Naive thymus-derived CD4-positive, alpha-beta T cell (primary cell): ENCODE data around the gene PMM1. TPM values are rescaled to one million over a fixed set of nuclear protein-coding genes. Genes with fewer than 3 reads are reported as not detected.

Experiments
- ATAC-seq: fragments of 150-1000 bp; cut with Tn5 transposase; 2 replicates; pipeline ENCODE4 v1.10.0; 2021; ENCODE audit warnings: mild to moderate bottlenecking, moderate library complexity
- CTCF ChIA-PET: fragments of 350-600 bp; sonication (Branson Sonifier 250); formaldehyde crosslinking; loops from one replicate; lab custom pipeline; 2021; ENCODE audit warnings: antibody characterized with exemption; lab: Charles Lee
- POLR2A ChIA-PET: fragments of 350-600 bp; sonication (Branson Sonifier 250); formaldehyde crosslinking; loops from one replicate; lab custom pipeline; 2021; ENCODE audit warnings: antibody characterized with exemption, inconsistent platforms; lab: Charles Lee
- DNase-seq, 9 donors: peaks; one replicate each; pipeline versions ENCODE4 v3.0.0 to v3.0.0-alpha.2; 2020 to 2022; ENCODE audit warnings: mixed read lengths in 1 of 9
- H3K27ac ChIP-seq: one replicate; pipeline ENCODE4 v1.7.0; 2013; ENCODE audit warnings: mild to moderate bottlenecking, low read depth, low read length, moderate library complexity
- H3K27me3 ChIP-seq, 2 donors: one replicate each; pipeline ENCODE4 v1.7.0; 2013; ENCODE audit warnings: low read length in 2 of 2, mild to moderate bottlenecking in 2 of 2, moderate library complexity in 2 of 2; ENCODE audit not compliant: control insufficient read depth in 2 of 2, insufficient read depth in 2 of 2
- H3K36me3 ChIP-seq, 3 experiments: 1 replicate in 2 of 3; 2 replicates in 1 of 3; pipeline ENCODE4 v1.7.0; 2013; ENCODE audit warnings: low read length in 3 of 3, mild to moderate bottlenecking in 3 of 3, moderate library complexity in 1 of 3; ENCODE audit not compliant: insufficient read depth in 3 of 3, control insufficient read depth in 2 of 3
- H3K4me1 ChIP-seq, 2 donors: one replicate each; pipeline ENCODE4 v1.7.0; 2013; ENCODE audit warnings: low read length in 2 of 2, mild to moderate bottlenecking in 2 of 2, moderate library complexity in 1 of 2; ENCODE audit not compliant: control insufficient read depth in 2 of 2, insufficient read depth in 2 of 2
- H3K4me3 ChIP-seq: 2 replicates; pipeline ENCODE4 v1.7.0; 2013; ENCODE audit warnings: mild to moderate bottlenecking, low read length
- H3K9me3 ChIP-seq, 3 experiments: 1 replicate in 2 of 3; 2 replicates in 1 of 3; pipeline ENCODE4 v1.7.0; 2013; ENCODE audit warnings: low read length in 3 of 3; ENCODE audit not compliant: control insufficient read depth in 2 of 3
- H3K27ac Mint-ChIP-seq, 9 donors: one replicate each; pipeline ENCODE4 v1.8.0; 2020 to 2022; ENCODE audit warnings: mixed read lengths in 9 of 9, mild to moderate bottlenecking in 8 of 9, moderate library complexity in 5 of 9, inconsistent platforms in 2 of 9
- H3K27me3 Mint-ChIP-seq, 5 donors: one replicate each; pipeline ENCODE4 v1.8.0; 2021 to 2022; ENCODE audit warnings: mixed read lengths in 5 of 5, mild to moderate bottlenecking in 1 of 5
- H3K36me3 Mint-ChIP-seq, 5 donors: one replicate each; pipeline ENCODE4 v1.8.0; 2020 to 2022; ENCODE audit warnings: mixed read lengths in 5 of 5, mild to moderate bottlenecking in 3 of 5, inconsistent platforms in 1 of 5
- H3K4me1 Mint-ChIP-seq, 7 donors: one replicate each; pipeline ENCODE4 v1.8.0; 2020 to 2022; ENCODE audit warnings: mixed read lengths in 7 of 7, mild to moderate bottlenecking in 3 of 7, inconsistent platforms in 1 of 7
- H3K4me3 Mint-ChIP-seq, 10 donors: one replicate each; pipeline ENCODE4 v1.8.0; 2020 to 2022; ENCODE audit warnings: mild to moderate bottlenecking in 10 of 10, mixed read lengths in 10 of 10, moderate library complexity in 6 of 10, inconsistent platforms in 2 of 10
- H3K9me3 Mint-ChIP-seq, 11 donors: one replicate each; pipeline ENCODE4 v1.8.0; 2020 to 2022; ENCODE audit warnings: mixed read lengths in 11 of 11, mild to moderate bottlenecking in 4 of 11, inconsistent platforms in 1 of 11, moderate library complexity in 1 of 11
- intact Hi-C, 2 donors: fragments of 100-400 bp; cut with micrococcal nuclease; formaldehyde crosslinking; loops; one replicate each; pipeline ENCODE4 v1.15.1; 2023
- polyA plus RNA-seq, 2 donors: library from polyadenylated mRNA; unstranded; fragments of 300-500 nt; fragmentation: Illumina TruSeq; gene quantifications; one replicate each; pipeline ENCODE4 v1.2.3, GENCODE V29; 2021
- total RNA-seq, 6 experiments: library from RNA in 5 of 6; stranded (reverse) in 5 of 6; gene quantifications; 1 replicate in 5 of 6; 2 replicates in 1 of 6; pipeline ENCODE4 v1.2.3 and lab custom pipeline; 2021 to 2026

PMM1 gene
- total and polyA plus RNA-seq, 7 experiments from 2014 or later: 22.5 to 42.8 (median 30.0) TPM

DNA sequence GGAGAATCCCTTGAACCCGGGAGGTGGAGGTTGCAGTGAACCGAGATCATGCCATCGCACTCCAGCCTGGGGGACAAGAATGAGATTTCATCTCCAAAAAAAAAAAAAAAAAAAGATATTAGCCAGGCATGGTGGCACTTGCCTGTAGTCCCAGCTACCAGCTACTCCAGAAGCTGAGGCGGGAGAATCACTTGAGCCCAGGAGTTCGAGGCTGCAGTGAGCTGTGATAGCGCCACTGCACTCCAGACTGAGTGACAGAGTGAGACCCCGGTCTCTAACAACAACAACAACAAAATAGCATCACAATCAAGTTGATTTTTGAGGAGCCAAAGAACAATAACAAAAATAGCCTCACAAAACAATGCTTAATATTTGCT, 2.3 kb downstream of the PMM1 start:
- H3K27ac Mint-ChIP-seq: peak overlapping the region in 2 of 9 donors; percentile 14 to 23

GRCh38 chr22:41585898-41586297, 3.7 kb downstream of the PMM1 start:
- intact Hi-C loops: no loop called here
- H3K36me3 ChIP-seq: peaks cover 0 to 40% (median 3%) of the 10 kb centered on the region in 3 experiments
- H3K27ac ChIP-seq: no peak overlapping the region
- no peak overlapping the region for H3K4me3 ChIP-seq
- peaks cover 9 to 11% of the 10 kb centered on the region in 2 donors for H3K4me1 ChIP-seq
- Mint-ChIP-seq H3K36me3 (peaks cover 0 to 19% (median 4%) of the 10 kb centered on the region in 5 donors), H3K27ac (peak overlapping the region in 5 of 9 donors; percentile 37 to 62 (median 49)), H3K4me1 (peaks cover 5 to 27% (median 22%) of the 10 kb centered on the region in 7 donors), H3K27me3 (no peaks in the 10 kb centered on the region), H3K4me3 (no peak overlapping the region), H3K9me3 (no peaks in the 10 kb centered on the region)
- H3K27me3 ChIP-seq: no peaks in the 10 kb centered on the region
- ChIA-PET CTCF (no interaction called here), POLR2A (no interaction called here)
- DNase-seq (no peak), ATAC-seq (no peak)
- H3K9me3 ChIP-seq: no peaks in the 10 kb centered on the region

More for the DNA sequence above, 2.3 kb downstream of the PMM1 start:
- Histone ChIP-seq H3K9me3 (no peaks in the 10 kb centered on the region), H3K27ac (no peak overlapping the region), H3K36me3 (peaks cover 0 to 29% (median 3%) of the 10 kb centered on the region in 3 experiments), H3K27me3 (no peaks in the 10 kb centered on the region), H3K4me3 (no peak overlapping the region), H3K4me1 (peaks cover 9 to 11% of the 10 kb centered on the region in 2 donors)
- H3K27me3 Mint-ChIP-seq: no peaks in the 10 kb centered on the region
- H3K4me3 Mint-ChIP-seq: peak overlapping the region in 5 of 10 donors; percentile 21 to 76 (median 27)
- peaks cover 0 to 17% (median 4%) of the 10 kb centered on the region in 5 donors for H3K36me3 Mint-ChIP-seq
- no peaks in the 10 kb centered on the region for H3K9me3 Mint-ChIP-seq
- CTCF ChIA-PET: interaction anchor here (0.5 kb wide), 1 partner anchor 39 kb away, joined by 3 read pairs; no protein-coding TSS in a partner anchor
- intact Hi-C loops: no loop called here
- DNase-seq (no peak), ATAC-seq (no peak)
- POLR2A ChIA-PET: interaction anchor here (0.7 kb wide), 1 partner anchor 672 kb away, joined by 3 read pairs; no protein-coding TSS in a partner anchor
- peaks cover 5 to 28% (median 22%) of the 10 kb centered on the region in 7 donors for H3K4me1 Mint-ChIP-seq

DNA sequence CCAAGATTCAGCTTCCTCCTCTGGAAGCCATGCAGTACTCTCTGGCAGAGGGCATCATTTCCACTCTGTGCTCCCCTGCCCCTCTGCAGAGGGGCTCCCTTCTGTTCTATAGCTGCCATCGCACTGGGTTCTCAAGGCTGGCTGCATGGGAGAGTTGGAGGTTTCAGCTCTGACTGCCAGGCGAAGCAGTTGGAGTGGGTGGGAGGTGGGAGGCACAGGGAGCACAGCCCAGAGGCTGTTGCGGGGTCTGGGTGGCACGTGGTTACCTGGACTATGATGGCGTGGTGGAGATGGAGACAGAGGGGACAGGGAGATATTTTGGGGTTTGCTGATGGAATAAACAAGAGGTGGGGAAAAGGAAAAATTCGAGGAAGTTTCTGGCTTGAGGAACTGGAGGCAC, 4.8 kb downstream of the PMM1 start:
- intact Hi-C loops: loop anchor here in 1 of 2 donors (1.0 kb wide), 1 partner anchor 59 kb away; no protein-coding TSS in a partner anchor
- CTCF ChIA-PET: no interaction called here

GRCh38 chr22:41582694-41583093, 6.9 kb downstream of the PMM1 start:
- ATAC-seq: no peak
- DNase-seq: no peak
- Mint-ChIP-seq H3K36me3 (peaks cover 0 to 28% (median 4%) of the 10 kb centered on the region in 5 donors), H3K4me3 (no peak overlapping the region), H3K9me3 (no peaks in the 10 kb centered on the region), H3K27me3 (no peaks in the 10 kb centered on the region), H3K4me1 (peaks cover under 1 to 12% (median 6%) of the 10 kb centered on the region in 7 donors), H3K27ac (peak overlapping the region in 2 of 9 donors; percentile 32 to 75)
- Histone ChIP-seq H3K9me3 (no peaks in the 10 kb centered on the region), H3K4me1 (no peaks in the 10 kb centered on the region), H3K27ac (no peak overlapping the region), H3K27me3 (no peaks in the 10 kb centered on the region), H3K36me3 (peaks cover 0 to 70% (median 3%) of the 10 kb centered on the region in 3 experiments), H3K4me3 (no peak overlapping the region)
- CTCF ChIA-PET: no interaction called here
- POLR2A ChIA-PET: no interaction called here
- intact Hi-C loops: no loop called here

More for the DNA sequence above, 4.8 kb downstream of the PMM1 start:
- POLR2A ChIA-PET: no interaction called here
- Histone ChIP-seq H3K4me3 (no peak overlapping the region), H3K4me1 (peaks cover 8 to 9% of the 10 kb centered on the region in 2 donors), H3K9me3 (no peaks in the 10 kb centered on the region), H3K27ac (no peak overlapping the region), H3K27me3 (no peaks in the 10 kb centered on the region), H3K36me3 (peaks cover 0 to 48% (median 3%) of the 10 kb centered on the region in 3 experiments)
- Mint-ChIP-seq H3K9me3 (no peaks in the 10 kb centered on the region), H3K36me3 (peaks cover 0 to 24% (median 4%) of the 10 kb centered on the region in 5 donors), H3K4me3 (no peak overlapping the region), H3K27me3 (no peaks in the 10 kb centered on the region), H3K27ac (peak overlapping the region in 2 of 9 donors; percentile 8 to 14), H3K4me1 (peaks cover 5 to 28% (median 20%) of the 10 kb centered on the region in 7 donors)
- ATAC-seq (no peak), DNase-seq (no peak)

GRCh38 chr22:41579997-41580355, 9.7 kb downstream of the PMM1 start:
- H3K27me3 Mint-ChIP-seq: no peaks in the 10 kb centered on the region
- no peaks in the 10 kb centered on the region for H3K9me3 Mint-ChIP-seq
- no peak overlapping the region for H3K4me3 ChIP-seq
- H3K4me1 ChIP-seq: no peaks in the 10 kb centered on the region
- ATAC-seq: no peak
- H3K36me3 Mint-ChIP-seq: peaks cover 0 to 38% (median 4%) of the 10 kb centered on the region in 5 donors
- POLR2A ChIA-PET: interaction anchor here (0.7 kb wide), 1 partner anchor 17 kb away, joined by 3 read pairs; no protein-coding TSS in a partner anchor
- H3K36me3 ChIP-seq: peaks cover 0 to 93% (median 2%) of the 10 kb centered on the region in 3 experiments
- no peaks in the 10 kb centered on the region for H3K27me3 ChIP-seq
- CTCF ChIA-PET: interaction anchor here (1.4 kb wide), 1 partner anchor 176 kb away, joined by 3 read pairs; no protein-coding TSS in a partner anchor
- H3K9me3 ChIP-seq: no peaks in the 10 kb centered on the region
- H3K4me1 Mint-ChIP-seq: peaks cover 0 to 5% (median 0%) of the 10 kb centered on the region in 7 donors
- H3K27ac ChIP-seq: no peak overlapping the region
- no peak for DNase-seq
- H3K4me3 Mint-ChIP-seq: no peak overlapping the region
- intact Hi-C loops: no loop called here
- H3K27ac Mint-ChIP-seq: no peak overlapping the region

- Mint-ChIP-seq H3K4me3 (no peak overlapping the region), H3K36me3 (peaks cover 0 to 33% (median 4%) of the 10 kb centered on the region in 5 donors), H3K27ac (no peak overlapping the region), H3K4me1 (peaks cover 0 to 5% (median 0%) of the 10 kb centered on the region in 7 donors), H3K9me3 (no peaks in the 10 kb centered on the region), H3K27me3 (no peaks in the 10 kb centered on the region)
- Histone ChIP-seq H3K27ac (no peak overlapping the region), H3K36me3 (peaks cover 0 to 88% (median 0%) of the 10 kb centered on the region in 3 experiments), H3K4me3 (no peak overlapping the region), H3K4me1 (no peaks in the 10 kb centered on the region), H3K27me3 (no peaks in the 10 kb centered on the region), H3K9me3 (no peaks in the 10 kb centered on the region)
- POLR2A ChIA-PET: interaction anchor here (0.6 to 0.7 kb wide), 2 partner anchors 18 to 116 kb away, joined by 3 to 7 read pairs; no protein-coding TSS in a partner anchor
- DNase-seq: no peak
- intact Hi-C loops: no loop called here
- CTCF ChIA-PET: interaction anchor here (1.4 kb wide), 1 partner anchor 176 kb away, joined by 3 read pairs; no protein-coding TSS in a partner anchor
- no peak for ATAC-seq
Measured at GRCh38 chr22:41579297-41579996, 10.2 kb downstream of the PMM1 start.
